IMR-90 (cell line): ENCODE results near the gene KRTAP2-1. TPM values are rescaled to one million over a fixed set of nuclear protein-coding genes. Genes with fewer than 3 reads are reported as not detected.

ENCODE experiments used
- ATAC-seq: fragments of 200-7000 bp; cut with Tn5 transposase; 2 replicates; pipeline ENCODE4 v1.9.1; 2020; ENCODE audit warnings: low read depth, mild to moderate bottlenecking, moderate library complexity
- BruUV-seq: library from RNA; stranded (reverse); fragments of 400-500 nt; replicated peaks from 2 replicates; lab custom pipeline; 2021; lab: Mats Ljungman, UMichigan
- CTCF ChIA-PET: fragments of 300-600 bp; formaldehyde crosslinking; extraction: SDS; loops from one replicate; lab custom pipeline; 2021; ENCODE audit warnings: antibody characterized with exemption; lab: Yijun Ruan, JAX
- POLR2A ChIA-PET: fragments of 300-600 bp; sonication (Branson Sonifier 250); formaldehyde crosslinking; loops from one replicate; lab custom pipeline; 2022; ENCODE audit warnings: antibody characterized with exemption; ENCODE audit not compliant: unreplicated experiment; lab: Charles Lee
- DNase-seq: peaks from one replicate; pipeline ENCODE4 v3.0.0; 2013
- H2AFZ ChIP-seq: replicated peaks from 2 replicates; pipeline ENCODE3; 2013; ENCODE audit warnings: low read length, mild to moderate bottlenecking; ENCODE audit not compliant: poor library complexity
- H2AK5ac ChIP-seq: 2 replicates; pipeline ENCODE4 v1.6.1; 2013; ENCODE audit warnings: low read depth, low read length, inconsistent platforms
- H2AK9ac ChIP-seq: replicated peaks from 2 replicates; pipeline ENCODE3; 2013; ENCODE audit warnings: mild to moderate bottlenecking, low read depth, low read length, moderate library complexity; ENCODE audit not compliant: poor library complexity
- H2BK120ac ChIP-seq: 2 replicates; pipeline ENCODE4 v1.6.1; 2013; ENCODE audit warnings: low read depth, low read length, inconsistent platforms
- H2BK15ac ChIP-seq: 3 replicates; pipeline ENCODE4 v1.6.1; 2013; ENCODE audit warnings: low read depth, low read length, inconsistent platforms
- H2BK20ac ChIP-seq: 2 replicates; pipeline ENCODE4 v1.6.1; 2013; ENCODE audit warnings: low read depth, mild to moderate bottlenecking, inconsistent platforms, low read length, moderate library complexity
- H2BK5ac ChIP-seq: 2 replicates; pipeline ENCODE4 v1.6.1; 2013; ENCODE audit warnings: mild to moderate bottlenecking, low read depth, low read length, inconsistent platforms; ENCODE audit not compliant: poor library complexity, severe bottlenecking
- H3K14ac ChIP-seq: replicated peaks from 2 replicates; pipeline ENCODE4 v1.6.1; 2013; ENCODE audit warnings: low read depth, low read length, inconsistent platforms
- H3K18ac ChIP-seq: 2 replicates; pipeline ENCODE4 v1.6.1; 2013; ENCODE audit warnings: low read depth, low read length, control low read depth
- H3K23ac ChIP-seq: 2 replicates; pipeline ENCODE4 v1.6.1; 2013; ENCODE audit warnings: low read depth, low read length, inconsistent platforms
- H3K27ac ChIP-seq: 2 replicates; pipeline ENCODE4 v1.5.1; 2013; ENCODE audit warnings: mild to moderate bottlenecking, control low read depth, low read length; ENCODE audit not compliant: insufficient read depth
- H3K27me3 ChIP-seq: 2 replicates; pipeline ENCODE4 v1.6.1; 2013; ENCODE audit warnings: low read length; ENCODE audit not compliant: control insufficient read depth, insufficient read depth
- H3K36me3 ChIP-seq: 2 replicates; pipeline ENCODE4 v1.6.1; 2013; ENCODE audit warnings: low read length, mixed read lengths; ENCODE audit not compliant: control insufficient read depth, insufficient read depth
- H3K4ac ChIP-seq: 2 replicates; pipeline ENCODE4 v1.6.1; 2013; ENCODE audit warnings: low read depth, low read length, inconsistent platforms
- H3K4me1 ChIP-seq: 2 replicates; pipeline ENCODE4 v1.6.1; 2013; ENCODE audit warnings: low read length, mixed read lengths; ENCODE audit not compliant: control insufficient read depth, insufficient read depth
- H3K4me2 ChIP-seq: 2 replicates; pipeline ENCODE4 v1.6.1; 2013; ENCODE audit warnings: low read depth, mild to moderate bottlenecking, control low read depth, low read length, moderate library complexity
- H3K4me3 ChIP-seq: 2 replicates; pipeline ENCODE4 v1.5.1; 2013; ENCODE audit warnings: low read depth, mild to moderate bottlenecking, control low read depth, low read length, moderate library complexity; ENCODE audit not compliant: insufficient read depth
- H3K56ac ChIP-seq: 2 replicates; pipeline ENCODE4 v1.6.1; 2013; ENCODE audit warnings: low read length, inconsistent platforms; ENCODE audit not compliant: insufficient read depth; ENCODE audit errors: extremely low read depth
- H3K79me1 ChIP-seq, 2 experiments: 2 replicates each; pipeline ENCODE4 v1.6.1; 2013; ENCODE audit warnings: low read length in 2 of 2, inconsistent platforms in 1 of 2, low read depth in 1 of 2
- H3K9ac ChIP-seq: 2 replicates; pipeline ENCODE4 v1.6.1; 2013; ENCODE audit warnings: low read depth, low read length, control low read depth
- H3K9me1 ChIP-seq: 2 replicates; pipeline ENCODE4 v1.6.1; 2013; ENCODE audit warnings: low read length, inconsistent platforms; ENCODE audit not compliant: insufficient read depth
- H3K9me3 ChIP-seq: 2 replicates; pipeline ENCODE4 v1.6.1; 2013; ENCODE audit warnings: low read length; ENCODE audit not compliant: control insufficient read depth, insufficient read depth
- H4K20me1 ChIP-seq: 2 replicates; pipeline ENCODE4 v1.6.1; 2013; ENCODE audit warnings: low read length, inconsistent platforms; ENCODE audit not compliant: insufficient read depth
- H4K5ac ChIP-seq: 2 replicates; pipeline ENCODE4 v1.6.1; 2013; ENCODE audit warnings: mild to moderate bottlenecking, low read depth, low read length, control low read depth
- H4K8ac ChIP-seq, 2 experiments: 2 replicates each; pipeline ENCODE4 v1.6.1; 2013; ENCODE audit warnings: low read depth in 2 of 2, low read length in 2 of 2, control low read depth in 1 of 2, inconsistent platforms in 1 of 2
- H4K91ac ChIP-seq: 2 replicates; pipeline ENCODE4 v1.6.1; 2013; ENCODE audit warnings: low read depth, low read length, inconsistent platforms; ENCODE audit not compliant: insufficient read depth
- BHLHE40 ChIP-seq: fragments of 150-350 bp; IDR thresholded peaks from 2 replicates; pipeline ENCODE4 v1.6.1; 2016; ENCODE audit warnings: mild to moderate bottlenecking, low read depth, low read length
- CEBPB ChIP-seq: IDR thresholded peaks from 2 replicates; pipeline ENCODE4 v1.6.1; 2012; ENCODE audit warnings: low read depth, low read length, improper control_type of control experiment
- CHD1 ChIP-seq: IDR thresholded peaks from 2 replicates; pipeline ENCODE4 v1.6.1; 2012; ENCODE audit warnings: low read depth, low read length, improper control_type of control experiment
- FOS ChIP-seq: fragments of 150-350 bp; IDR thresholded peaks from 2 replicates; pipeline ENCODE4 v1.6.1; 2016; ENCODE audit warnings: low read depth, low read length
- MAZ ChIP-seq: IDR thresholded peaks from 2 replicates; pipeline ENCODE4 v1.6.1; 2012; ENCODE audit warnings: low read depth, mild to moderate bottlenecking, low read length, improper control_type of control experiment, moderate library complexity, borderline replicate concordance
- MXI1 ChIP-seq: IDR thresholded peaks from 2 replicates; pipeline ENCODE4 v1.6.1; 2012; ENCODE audit warnings: low read depth, mild to moderate bottlenecking, low read length, moderate library complexity, borderline replicate concordance
- NFE2L2 ChIP-seq: fragments of 150-350 bp; IDR thresholded peaks from 2 replicates; pipeline ENCODE4 v1.6.1; 2016; ENCODE audit warnings: low read depth, mild to moderate bottlenecking, low read length
- POLR2A ChIP-seq: IDR thresholded peaks from 2 replicates; pipeline ENCODE4 v1.6.1; 2012; ENCODE audit warnings: mild to moderate bottlenecking, low read depth, low read length
- RAD21 ChIP-seq: IDR thresholded peaks from 2 replicates; pipeline ENCODE4 v1.6.1; 2012; ENCODE audit warnings: low read length, improper control_type of control experiment
- RFX5 ChIP-seq: IDR thresholded peaks from 2 replicates; pipeline ENCODE4 v1.8.0; 2012; ENCODE audit warnings: low read depth, mild to moderate bottlenecking, low read length, moderate library complexity
- SMC3 ChIP-seq: fragments of 150-350 bp; IDR thresholded peaks from 2 replicates; pipeline ENCODE4 v1.6.1; 2016; ENCODE audit warnings: low read depth, mild to moderate bottlenecking, antibody characterized with exemption, low read length, moderate library complexity
- WGBS, 2 experiments: methylation state at CpG; one replicate each; pipeline versions ENCODE4 v1.1.5 to v1.1.7; 2013; ENCODE audit warnings: missing lambda C conversion rate in 2 of 2; ENCODE audit not compliant: insufficient read length in 1 of 2; ENCODE audit errors: extremely low coverage in 2 of 2; 5-methylcytosine and 5-hydroxymethylcytosine counted together
- dilution Hi-C: fragments of 300-500 bp; cut with HindIII; formaldehyde crosslinking; loops from one replicate; pipeline ENCODE4 v1.14.3; 2018; ENCODE audit warnings: low sequenced_read_pairs; ENCODE audit not compliant: unreplicated experiment
- in situ Hi-C: fragments of 300-500 bp; cut with MboI; formaldehyde crosslinking; loops from 3 replicates; pipeline ENCODE4 v1.14.3; 2019; ENCODE audit warnings: low sequenced_read_pairs, inconsistent platforms, mixed read lengths
- intact Hi-C: fragments of 100-400 bp; cut with micrococcal nuclease; formaldehyde crosslinking; loops from 2 replicates; pipeline ENCODE4 v1.10.0; 2022
- polyA plus RNA-seq, 3 experiments: library from polyadenylated mRNA; depleted of rRNA; stranded (reverse); fragments of >200 nt; gene quantifications; 2 replicates each; pipeline ENCODE4 v1.2.3, GENCODE V29; 2012; ENCODE audit warnings: low replicate concordance in 1 of 3
- total RNA-seq: library from RNA; depleted of rRNA; stranded (reverse); fragments of >200 nt; gene quantifications from 2 replicates; pipeline ENCODE4 v1.2.3, GENCODE V29; 2012
- TF ChIP-seq, protein P1 (sequence below): fragments of 150-350 bp; IDR thresholded peaks from 2 replicates; pipeline ENCODE4 v1.6.1; 2017; ENCODE audit warnings: mild to moderate bottlenecking, antibody characterized with exemption, low read length, low read depth

The KRTAP2-1 gene
- total and polyA plus RNA-seq, 2 of the 4 experiments (the other 2 are of a cell fraction) = not detected

DNA sequence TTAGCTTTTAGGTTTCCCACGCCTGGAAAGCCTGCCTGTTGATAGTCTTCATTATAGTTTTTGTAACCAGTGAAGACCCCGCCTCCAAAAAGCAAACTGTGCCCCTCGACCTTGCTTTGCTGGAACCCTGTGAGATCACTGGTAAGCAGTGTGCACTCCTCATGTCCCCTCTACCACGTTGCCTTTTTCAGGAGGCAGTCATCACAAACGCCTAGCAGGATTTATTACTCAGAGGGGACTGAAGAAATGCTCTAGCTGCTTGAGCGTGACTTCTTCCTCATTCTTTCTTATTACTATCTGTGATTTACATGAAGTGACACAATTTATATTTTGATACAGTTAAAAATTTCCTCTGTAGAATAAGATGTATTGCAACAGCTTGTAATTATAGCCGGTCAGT is 31.7 kb downstream of the KRTAP2-1 start:
- Histone ChIP-seq H2AFZ (no peak overlapping the region), H3K4me1 (peaks cover 1% of the 10 kb centered on the region; the same call in 1 of the 2 replicates), H2BK15ac (no peak overlapping the region), H3K4me2 (no peak overlapping the region), H2AK9ac (no peak overlapping the region), H3K27ac (no peak overlapping the region), H4K5ac (no peak overlapping the region), H3K56ac (no peak overlapping the region), H3K27me3 (no peaks in the 10 kb centered on the region; the same call in 1 of the 2 replicates), H2AK5ac (no peak overlapping the region), H3K9ac (no peak overlapping the region), H3K9me3 (no peaks in the 10 kb centered on the region), H4K91ac (no peak overlapping the region), H3K79me1 (no peaks in the 10 kb centered on the region), H3K4me3 (no peak overlapping the region), H3K36me3 (no peaks in the 10 kb centered on the region), H2BK120ac (no peak overlapping the region), H3K18ac (no peak overlapping the region), H4K20me1 (no peaks in the 10 kb centered on the region), H3K4ac (no peak overlapping the region), H3K14ac (no peak overlapping the region), H3K9me1 (no peaks in the 10 kb centered on the region; the same call in 1 of the 2 replicates), H4K8ac (no peak overlapping the region), H2BK20ac (no peak overlapping the region), H3K23ac (no peak overlapping the region), H2BK5ac (no peak overlapping the region)
- dilution Hi-C loops = no loop called here
- in situ Hi-C loops = no loop called here
- DNase-seq (no peak), ATAC-seq (no peak)
- intact Hi-C loops = no loop called here
- CTCF ChIA-PET = no interaction called here
- TF ChIP-seq SMC3 = no peak
- TF ChIP-seq MAZ = no peak
- no peak for TF ChIP-seq MXI1
- no peak for TF ChIP-seq CEBPB
- TF ChIP-seq POLR2A = no peak
- TF ChIP-seq BHLHE40 = no peak
- TF ChIP-seq RAD21 = no peak
- TF ChIP-seq NFE2L2 = no peak
- no peak for TF ChIP-seq CHD1
- TF ChIP-seq RFX5 = no peak
- TF ChIP-seq, protein P1, sequence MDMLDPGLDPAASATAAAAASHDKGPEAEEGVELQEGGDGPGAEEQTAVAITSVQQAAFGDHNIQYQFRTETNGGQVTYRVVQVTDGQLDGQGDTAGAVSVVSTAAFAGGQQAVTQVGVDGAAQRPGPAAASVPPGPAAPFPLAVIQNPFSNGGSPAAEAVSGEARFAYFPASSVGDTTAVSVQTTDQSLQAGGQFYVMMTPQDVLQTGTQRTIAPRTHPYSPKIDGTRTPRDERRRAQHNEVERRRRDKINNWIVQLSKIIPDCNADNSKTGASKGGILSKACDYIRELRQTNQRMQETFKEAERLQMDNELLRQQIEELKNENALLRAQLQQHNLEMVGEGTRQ = no peak
- TF ChIP-seq FOS = no peak
- POLR2A ChIA-PET = interaction anchor here (0.6 kb wide), 1 partner anchor 35 kb away, joined by 4 read pairs; no protein-coding TSS in a partner anchor
- WGBS, 2 experiments = 71% methylated on average over 3 of the region's 7 CpGs; no CpG with 5 or more reads in 1 of the 2 experiments
- no TSS peak for BruUV-seq
